NT2/D1 (cell line): ENCODE data around the gene OPCML.

ENCODE experiments used
- SUZ12 ChIP-seq: IDR thresholded peaks from 2 replicates; pipeline ENCODE4 v1.6.1; 2011; ENCODE audit not compliant: insufficient read length, insufficient read depth; ENCODE audit errors: extremely low read depth
- ZNF274 ChIP-seq: IDR thresholded peaks from 2 replicates; pipeline ENCODE4 v1.6.1; 2011; ENCODE audit warnings: mild to moderate bottlenecking, low read depth, low read length

- TF ChIP-seq SUZ12: no peak
- TF ChIP-seq ZNF274: no peak
Observed at GRCh38 chr11:133038850-133039249, 493.5 kb downstream of the OPCML start.
